UCSD-AML1 (cell line): ENCODE results near the gene EFCAB9.
"Not testable (repeated sequence)": the region's sequence is repeated elsewhere in the genome, so short reads cannot be mapped to it uniquely, and the experiment has no call there.

ENCODE experiments used
- DNase-seq: peaks from one replicate; lab custom pipeline; 2025; ENCODE audit not compliant: unreplicated experiment; lab: John Stamatoyannopoulos, UW

Gene EFCAB9

DNA sequence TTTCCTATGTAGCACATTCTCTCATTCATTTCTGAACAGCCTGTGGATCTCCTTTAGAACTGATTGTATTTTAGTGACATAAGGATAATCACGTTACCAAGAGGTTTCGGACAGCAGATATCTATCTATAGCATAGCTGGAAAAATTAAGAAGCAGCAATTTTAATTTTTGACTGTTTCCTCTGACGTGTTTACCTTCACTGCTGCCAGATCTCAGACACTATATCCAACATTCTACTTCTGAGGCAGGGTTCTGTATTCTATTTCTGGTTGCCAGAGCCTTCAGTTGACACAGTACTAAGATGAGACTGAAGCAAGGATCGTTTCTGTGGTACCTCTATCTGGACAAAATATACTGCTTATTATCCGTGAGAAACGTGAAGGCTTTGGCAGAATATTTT, at the start of gene EFCAB9:
TSS of gene EFCAB9 (plus strand) at position 301 of the 400 bp plus-strand sequence. CDS start at position 302, 1 bp downstream.
- DNase-seq: no peak

DNA sequence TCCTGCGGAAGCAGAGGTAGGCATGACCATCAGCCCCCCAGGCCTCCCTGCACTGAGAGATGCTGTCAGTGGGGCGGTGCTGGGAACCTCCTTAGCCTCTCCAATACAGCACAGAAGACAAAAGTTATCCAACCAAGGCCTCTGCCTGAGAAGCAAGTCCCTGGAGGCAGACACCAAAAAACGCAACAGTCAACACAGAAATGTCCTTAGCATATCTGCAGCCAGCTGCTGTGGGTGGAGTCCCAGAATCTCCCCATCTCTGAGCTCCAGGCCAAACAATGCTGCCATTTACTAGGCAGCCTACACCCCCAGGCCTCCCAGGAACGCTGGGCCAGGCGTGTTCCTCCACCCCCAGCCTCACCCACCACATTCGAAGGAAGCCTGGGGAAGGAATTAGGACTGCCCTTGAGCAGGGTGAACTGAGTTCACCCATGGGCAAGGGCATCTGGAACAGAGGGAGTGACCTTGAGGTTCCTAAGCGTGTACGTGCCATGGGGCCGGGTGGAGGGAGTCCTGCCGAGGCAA, 49.6 kb upstream of the EFCAB9 start:
- DNase-seq: no peak

DNA sequence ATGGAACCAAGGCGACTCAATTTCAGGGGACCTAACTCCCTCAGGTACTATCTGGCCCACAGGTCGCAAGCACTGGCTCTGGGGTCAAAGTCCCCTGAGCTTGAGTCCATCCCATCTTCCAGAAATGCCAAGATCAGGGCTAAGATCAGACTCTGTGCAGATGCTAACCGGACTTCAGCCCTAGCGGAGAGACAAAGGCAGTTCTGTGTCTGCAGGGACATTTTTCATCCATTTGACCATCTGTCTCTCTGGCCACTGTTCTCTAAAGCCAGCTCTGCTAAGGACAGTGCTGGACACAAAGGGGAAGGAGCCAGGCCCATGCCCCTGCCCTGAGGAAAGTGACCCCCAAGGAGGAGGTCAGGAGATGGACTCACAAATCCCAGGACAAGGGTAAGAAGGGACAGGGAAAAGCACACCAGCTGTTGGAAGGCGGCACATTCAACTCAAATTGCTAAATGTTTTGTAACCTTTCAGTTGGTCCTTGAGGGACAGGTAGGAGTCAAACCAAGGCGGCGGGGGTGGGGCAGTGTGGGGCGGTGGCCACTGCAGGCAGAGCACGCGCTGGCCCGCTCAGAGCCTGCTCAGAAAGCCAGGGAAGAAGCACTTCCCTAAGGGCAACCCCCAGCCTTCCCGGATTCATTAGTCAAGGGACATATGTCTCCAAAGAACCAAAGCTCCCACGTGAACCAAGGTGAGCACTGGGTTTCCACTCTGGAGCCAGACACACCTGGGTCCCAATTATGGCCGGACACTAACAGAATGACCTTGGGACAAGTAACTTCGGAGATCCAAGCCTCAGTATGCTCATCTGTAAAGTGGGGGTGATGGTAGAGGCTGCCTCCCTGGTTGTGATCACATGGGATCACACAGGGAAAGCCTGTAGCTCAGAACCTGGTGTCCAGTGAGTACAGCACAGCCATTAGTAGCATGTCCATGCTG, 48.8 kb upstream of the EFCAB9 start:
- no peak for DNase-seq

GRCh38 chr5:172145870-172146747, 47.9 kb upstream of the EFCAB9 start:
- DNase-seq: no peak

DNA sequence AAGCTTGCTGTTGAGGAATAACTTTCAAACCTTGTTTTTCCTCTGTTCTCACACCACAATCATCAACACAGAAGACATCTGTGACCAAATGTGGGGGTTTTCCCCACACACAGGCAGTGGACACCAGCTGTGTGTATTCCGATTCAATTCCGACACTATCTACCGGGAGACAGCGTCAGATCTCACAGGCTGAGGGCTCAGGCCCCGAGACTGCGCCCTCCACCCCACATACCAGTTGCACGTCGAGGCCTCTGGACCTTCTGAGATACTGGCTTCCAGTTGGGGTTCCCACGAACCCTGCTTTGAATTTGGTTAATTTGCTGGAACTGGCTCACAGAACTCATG, 47.3 kb upstream of the EFCAB9 start:
- no peak for DNase-seq

DNA sequence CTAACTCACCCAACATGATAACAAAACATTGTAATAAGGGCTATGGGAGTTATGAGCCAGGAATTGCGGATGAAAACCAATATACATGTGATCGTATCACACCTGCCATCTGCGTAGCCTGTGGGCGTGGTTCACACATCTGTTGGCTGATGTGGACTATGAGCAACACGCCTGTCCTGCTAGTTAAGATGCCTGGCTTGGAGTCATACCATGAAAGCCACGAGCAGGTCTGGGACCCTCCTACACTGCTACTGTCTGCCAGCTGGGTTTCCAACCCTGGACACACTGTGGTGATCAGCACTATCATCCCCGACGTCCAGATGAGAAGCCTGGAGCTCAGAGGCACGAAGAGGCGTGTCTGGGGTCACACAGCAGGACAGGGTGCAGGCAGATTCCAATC, 46.1 kb upstream of the EFCAB9 start:
- no peak for DNase-seq

DNA sequence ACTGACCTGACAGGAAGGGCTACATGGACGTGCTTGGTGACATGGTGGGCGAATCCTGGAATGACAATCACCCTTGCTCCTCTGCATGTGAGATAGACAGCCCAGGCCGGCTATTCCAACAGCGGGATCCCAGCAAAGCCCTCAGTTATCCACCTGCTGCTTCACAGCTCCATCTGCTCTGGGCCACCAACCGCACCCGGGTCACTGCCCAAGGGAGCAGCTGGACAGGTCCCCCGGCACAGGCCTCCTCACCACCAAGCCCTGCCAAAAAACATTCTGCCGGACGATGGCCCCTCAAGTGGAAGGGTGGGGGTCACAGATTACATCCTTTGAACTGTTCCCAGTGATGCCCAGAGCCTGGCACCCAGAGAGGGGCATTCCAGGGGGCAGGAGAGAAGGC, 45.6 kb upstream of the EFCAB9 start:
- DNase-seq: no peak

DNA sequence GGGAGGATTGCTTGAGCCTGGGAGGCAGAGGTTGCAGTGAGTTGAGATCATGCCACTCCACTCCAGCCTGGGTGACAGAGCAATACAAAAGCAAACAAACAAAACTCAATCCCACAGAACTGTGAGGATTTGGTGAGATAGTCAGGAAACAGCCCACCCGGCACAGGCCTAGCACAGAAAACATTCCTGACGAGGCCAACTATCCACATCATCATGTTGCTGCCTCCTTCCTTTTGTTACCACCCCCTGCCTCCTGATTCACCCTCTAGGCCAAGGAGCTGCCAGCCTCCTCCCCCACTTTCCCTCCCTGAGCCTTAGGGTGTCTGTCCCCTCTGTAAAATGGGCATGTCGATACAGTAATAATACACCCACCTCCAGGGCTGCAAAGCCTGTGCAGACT, 44.9 kb upstream of the EFCAB9 start:
- DNase-seq: no peak

GRCh38 chr5:172149481-172149880, 44.5 kb upstream of the EFCAB9 start:
- DNase-seq: not testable (repeated sequence)

DNA sequence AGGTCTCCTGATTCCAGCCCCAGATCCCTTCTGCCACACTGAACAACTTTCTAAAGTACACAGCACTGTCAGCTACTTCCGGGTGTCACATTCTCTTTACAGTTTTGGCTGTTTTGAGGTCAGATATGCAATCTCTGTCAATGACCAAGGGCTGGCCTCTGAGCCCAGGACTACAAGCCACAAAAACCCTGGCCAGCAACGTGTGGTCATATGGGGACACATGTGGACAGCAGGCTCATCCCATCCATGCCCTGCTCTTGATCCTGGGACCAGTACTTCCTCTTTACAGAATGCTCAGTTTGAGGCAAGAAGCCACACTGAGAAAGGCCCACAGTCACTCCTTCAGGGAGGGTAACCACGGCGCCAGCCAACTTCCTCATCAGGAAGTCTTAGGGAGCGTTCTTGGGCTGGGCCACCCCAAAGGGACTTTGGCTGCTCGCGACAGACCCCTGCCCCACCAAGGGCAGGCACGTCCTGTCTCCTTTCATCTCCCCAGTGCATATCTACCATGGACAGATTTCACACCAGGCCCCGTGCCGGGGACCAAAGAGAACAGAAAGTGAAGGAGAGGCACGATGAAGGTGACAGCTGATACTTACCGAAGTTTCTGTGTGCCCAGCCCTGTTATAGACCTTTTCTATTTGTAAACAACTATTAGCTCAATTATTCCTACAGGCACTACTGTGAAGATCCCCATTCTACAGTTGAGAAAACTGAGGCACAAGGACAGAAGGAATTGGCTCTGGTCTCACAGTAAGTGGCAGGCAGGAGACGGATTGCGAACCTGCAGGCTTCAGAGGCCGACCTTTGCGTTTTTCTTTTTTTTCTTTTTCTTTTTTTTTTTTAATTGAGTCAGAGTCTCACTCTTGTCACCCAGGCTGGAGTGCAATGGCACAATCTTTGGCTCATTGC, 43.2 kb upstream of the EFCAB9 start:
- DNase-seq: peak; percentile 83

DNA sequence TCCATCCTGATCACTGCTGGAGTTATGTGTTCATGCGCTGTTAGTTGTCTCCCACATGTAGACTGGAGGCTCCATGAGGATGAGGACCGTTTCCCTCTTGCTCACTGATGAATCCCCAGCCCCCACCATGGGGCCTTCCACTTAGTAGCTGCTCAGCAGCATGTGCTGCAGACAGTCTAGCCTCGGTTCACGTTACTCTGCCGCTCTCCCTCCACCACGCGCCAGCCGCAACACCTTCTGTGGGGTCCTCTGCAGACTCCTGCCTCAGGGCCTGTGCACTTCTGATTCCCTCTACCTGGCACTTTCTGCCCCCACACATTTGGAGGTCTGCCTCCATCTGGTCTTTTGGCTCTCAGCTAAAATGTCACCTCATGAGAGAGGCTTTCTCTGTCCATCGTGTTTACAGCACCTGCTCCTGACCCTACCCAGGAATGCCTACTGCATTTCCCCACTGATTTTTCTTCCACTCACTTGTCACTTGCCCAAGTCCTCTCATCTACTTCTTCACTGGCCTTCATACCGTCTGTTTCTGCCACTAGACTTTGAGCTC, 42.2 kb upstream of the EFCAB9 start:
- no peak for DNase-seq

- no peak for DNase-seq
Measured at GRCh38 chr5:172153695-172154094, 40.3 kb upstream of the EFCAB9 start.

DNA sequence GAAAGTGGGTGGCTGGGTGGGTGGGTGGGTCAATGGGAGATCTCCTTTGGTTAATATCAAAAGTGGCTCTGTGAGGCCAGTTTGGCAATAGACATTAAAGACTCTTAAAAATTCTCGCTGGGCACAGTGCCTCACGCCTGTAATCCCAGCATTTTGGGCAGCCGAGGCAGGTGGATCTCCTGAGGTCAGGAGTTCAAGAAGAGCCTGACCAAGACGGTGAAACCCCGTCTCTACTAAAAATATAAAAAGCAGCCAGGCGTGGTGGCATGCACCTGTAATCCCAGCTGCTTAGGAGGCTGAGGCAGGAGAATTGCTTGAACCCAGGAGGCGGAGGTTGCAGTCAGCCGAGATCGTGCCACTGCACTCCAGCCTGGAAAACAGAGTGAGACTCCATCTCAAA, 38.9 kb upstream of the EFCAB9 start:
- DNase-seq: not testable (repeated sequence)

DNA sequence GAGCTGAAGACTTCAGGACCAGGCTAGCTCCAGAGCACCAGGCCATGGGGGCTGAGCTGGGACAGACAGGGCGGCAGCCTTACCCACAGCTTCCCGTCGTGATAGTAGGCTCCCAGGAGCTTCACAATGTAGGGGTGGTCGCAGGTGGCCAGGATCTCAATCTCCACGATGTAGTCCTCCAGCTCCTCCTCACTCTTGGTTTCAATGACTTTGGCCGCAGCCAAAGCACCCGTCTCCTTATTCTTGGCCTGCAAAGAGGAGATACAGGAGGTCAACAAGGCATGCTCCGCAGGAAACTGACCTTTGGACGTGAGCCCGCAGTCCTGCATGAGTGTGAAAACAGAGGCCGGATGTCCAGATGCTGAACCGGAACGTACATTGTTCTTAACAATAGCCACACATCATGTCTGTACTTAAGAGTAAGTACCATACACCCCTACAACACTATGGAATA, 37.4 kb upstream of the EFCAB9 start:
- DNase-seq: no peak

- no peak for DNase-seq
Measured at GRCh38 chr5:172159016-172159415, 35.0 kb upstream of the EFCAB9 start.

DNA sequence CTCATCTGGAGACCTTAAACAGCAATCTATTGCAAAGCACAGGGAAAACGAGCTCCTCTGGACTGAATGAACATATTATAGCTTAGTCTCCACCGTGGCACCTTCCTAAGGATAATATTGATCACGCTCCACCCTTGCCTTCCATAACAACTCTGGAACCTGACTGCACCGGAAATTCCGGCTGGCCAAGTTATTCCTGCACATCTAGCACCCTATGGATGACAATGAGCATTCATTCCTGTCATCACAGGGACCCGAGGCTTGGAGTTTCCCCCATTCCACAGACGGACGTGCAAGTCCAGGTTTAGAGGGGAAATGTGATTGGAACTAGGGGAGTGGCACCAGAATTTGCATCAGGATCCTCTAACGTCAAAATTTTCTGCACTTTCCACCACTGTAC, 33.5 kb upstream of the EFCAB9 start:
- DNase-seq: no peak

GRCh38 chr5:172162323-172162986, 31.5 kb upstream of the EFCAB9 start:
- DNase-seq: no peak

DNA sequence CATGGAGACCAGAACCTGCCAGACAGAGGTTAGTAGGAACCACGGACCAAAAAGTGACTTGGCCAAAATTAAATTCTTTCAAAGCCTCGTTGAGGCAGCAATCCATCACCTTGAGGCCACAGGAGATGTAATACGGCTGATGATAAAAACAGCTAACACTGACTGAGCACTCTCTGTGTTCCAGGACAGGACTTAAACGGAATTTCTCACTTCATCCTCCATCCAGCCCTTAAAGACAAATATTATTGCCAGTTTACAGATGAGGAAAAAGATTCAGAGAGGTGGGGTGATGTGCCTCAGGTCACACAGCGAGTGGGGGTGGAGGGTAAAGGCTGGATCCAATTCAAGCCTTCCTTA, 31.0 kb upstream of the EFCAB9 start:
- DNase-seq: no peak

- DNase-seq: no peak
Measured at GRCh38 chr5:172163346-172163745, 30.6 kb upstream of the EFCAB9 start.

GRCh38 chr5:172164769-172165212, 29.2 kb upstream of the EFCAB9 start:
- no peak for DNase-seq
